GM19395 (cell line): ENCODE results near the gene SLC35F1.

Source experiments
- ATAC-seq: cut with Tn5 transposase; IDR thresholded peaks from one replicate; pipeline ENCODE4 v1.9.1; 2021; ENCODE audit warnings: mild to moderate bottlenecking, moderate library complexity; ENCODE audit not compliant: unreplicated experiment

SLC35F1 gene

DNA sequence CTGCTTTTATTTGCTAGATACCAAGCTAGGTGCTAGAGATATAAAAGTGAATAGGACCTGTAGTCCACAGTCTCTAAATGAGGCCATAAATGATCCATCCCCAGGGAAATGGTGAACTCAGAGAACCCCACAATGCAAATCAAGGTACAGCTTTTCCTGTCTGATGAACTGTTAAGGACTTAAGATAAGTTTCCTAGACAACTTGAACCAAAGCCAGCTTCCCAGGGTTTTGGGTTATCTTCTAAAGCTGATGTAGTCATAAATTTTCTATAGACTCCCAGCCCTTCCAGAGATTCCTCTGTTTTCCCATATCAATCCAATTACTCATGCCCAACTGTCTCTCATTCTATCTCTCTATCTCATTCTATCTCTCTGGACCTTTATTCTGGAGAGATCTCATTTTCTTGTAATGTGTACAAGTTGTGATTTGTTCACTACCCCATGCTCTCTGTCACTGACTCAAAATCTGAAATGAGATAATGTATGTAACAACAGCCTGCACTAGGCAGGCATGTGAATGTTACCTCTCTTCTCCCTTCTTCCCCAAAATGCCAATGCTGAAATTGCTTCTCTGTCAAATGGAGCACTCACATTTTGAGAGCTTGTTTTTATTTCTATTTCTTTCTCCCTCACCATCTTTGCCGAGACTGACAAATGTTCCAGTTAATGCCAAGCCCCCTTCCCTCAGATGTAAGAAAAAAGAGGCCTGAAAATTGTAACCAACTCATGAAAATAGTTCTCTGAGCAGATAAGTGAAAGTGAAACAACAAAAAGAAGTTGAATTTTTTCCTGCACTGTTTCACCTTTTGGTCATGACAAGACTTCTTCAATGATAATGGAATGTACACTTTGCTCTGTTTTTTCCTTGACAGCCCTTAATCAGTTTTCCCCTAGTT lies 279.9 kb downstream of the SLC35F1 start:
- ATAC-seq: peak; percentile 72

DNA sequence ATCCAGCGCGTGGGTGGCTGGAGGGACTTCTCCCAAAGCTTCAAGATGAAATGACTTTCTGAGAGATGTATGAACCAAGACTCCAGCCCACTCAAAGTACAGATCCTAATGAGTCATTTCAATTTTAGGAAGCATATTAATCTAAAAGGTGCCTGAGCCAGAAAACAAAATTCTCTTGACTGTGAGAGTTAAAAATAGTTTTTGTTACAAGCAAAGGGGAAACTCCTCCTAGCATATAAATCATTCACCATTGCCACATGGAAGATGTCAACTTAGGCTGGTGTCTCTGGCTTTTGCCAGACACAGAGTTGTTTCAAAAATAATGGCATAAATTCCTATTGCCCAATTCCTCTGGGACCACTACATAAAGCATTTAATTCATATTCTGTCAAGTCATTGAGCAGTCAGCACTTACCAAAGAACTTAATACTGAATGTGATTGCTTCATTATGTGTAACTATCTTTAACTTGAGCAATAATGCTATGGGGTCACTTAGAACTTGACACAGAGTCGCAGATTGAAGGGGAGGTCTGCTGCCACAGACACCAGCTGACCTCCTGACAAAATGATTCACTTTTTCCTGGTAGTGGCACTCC lies 280.6 kb downstream of the SLC35F1 start:
- peak; percentile 56 for ATAC-seq

DNA sequence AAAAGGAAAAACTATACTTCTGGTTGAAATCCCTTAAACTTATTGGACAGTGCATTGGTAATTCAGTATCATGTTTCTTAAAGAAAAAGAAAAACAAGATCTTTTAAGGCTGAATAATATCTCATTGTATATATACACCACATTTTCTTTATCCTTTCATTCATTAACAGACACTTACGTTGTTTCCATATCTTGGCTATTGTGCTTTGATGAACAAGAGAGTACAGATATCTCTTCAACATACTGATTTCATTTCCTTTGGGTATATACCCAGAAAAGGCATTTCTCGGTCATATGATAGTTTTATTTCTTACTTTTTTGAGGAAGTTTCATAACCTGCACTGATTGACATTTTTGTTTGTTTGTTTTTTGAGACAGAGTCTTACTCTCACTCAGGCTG lies 281.5 kb downstream of the SLC35F1 start:
- ATAC-seq: no peak

DNA sequence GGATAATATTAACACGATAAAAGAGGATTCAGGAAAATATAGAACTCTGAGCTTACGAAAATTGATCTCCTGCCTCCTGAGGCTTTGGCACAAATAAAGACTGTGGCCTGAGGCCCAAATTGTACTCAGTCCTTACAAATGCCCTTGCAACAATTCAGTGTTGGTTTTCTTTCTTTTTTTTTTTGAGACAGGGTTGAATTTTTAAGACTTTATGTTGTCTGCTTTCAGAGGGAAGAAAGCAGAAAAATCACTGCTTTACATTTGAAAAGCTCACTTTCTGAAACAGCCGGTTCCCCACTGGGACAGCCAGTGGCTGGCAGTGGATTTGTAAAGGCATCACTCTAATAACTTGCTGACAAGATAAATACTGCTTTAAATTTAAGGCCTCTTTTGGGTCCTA lies 290.5 kb downstream of the SLC35F1 start:
- ATAC-seq: no peak

DNA sequence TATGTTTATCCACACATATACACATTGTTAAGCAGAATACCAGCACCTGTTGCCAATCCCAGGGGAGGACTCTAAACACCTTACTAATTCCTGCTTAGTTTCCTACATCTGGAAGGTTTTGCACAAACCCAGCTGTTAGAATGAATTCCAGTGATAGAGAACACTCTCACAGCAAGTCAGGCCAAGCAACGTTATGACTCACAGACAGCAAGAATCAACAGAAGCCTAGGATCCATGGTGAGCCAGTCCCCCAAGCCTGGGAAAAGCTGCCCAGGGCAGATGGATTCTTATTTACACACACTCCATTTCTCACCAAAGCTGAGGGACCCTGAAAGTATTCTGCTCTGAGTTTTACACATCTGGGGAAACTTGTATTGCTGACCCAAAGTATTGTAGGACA lies 291.7 kb downstream of the SLC35F1 start:
- ATAC-seq: no peak

DNA sequence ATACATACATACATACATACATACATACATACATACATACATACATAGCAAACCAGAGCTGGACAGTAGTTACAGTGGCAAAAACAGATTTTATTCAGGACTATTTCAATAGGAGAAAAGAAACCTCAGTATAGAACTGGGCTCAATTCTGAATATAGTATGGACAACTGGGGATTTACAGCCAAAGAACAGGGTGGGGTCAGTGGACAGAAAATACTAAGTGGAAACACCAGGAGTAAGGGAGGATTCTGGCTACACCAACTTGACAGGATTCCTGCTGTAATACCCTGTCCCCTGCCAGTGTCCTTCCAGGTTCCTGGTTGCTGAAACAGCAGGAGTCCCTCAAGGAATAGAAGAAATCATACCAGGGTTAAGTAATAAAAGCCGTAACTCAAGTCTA lies 293.1 kb downstream of the SLC35F1 start:
- ATAC-seq: no peak

DNA sequence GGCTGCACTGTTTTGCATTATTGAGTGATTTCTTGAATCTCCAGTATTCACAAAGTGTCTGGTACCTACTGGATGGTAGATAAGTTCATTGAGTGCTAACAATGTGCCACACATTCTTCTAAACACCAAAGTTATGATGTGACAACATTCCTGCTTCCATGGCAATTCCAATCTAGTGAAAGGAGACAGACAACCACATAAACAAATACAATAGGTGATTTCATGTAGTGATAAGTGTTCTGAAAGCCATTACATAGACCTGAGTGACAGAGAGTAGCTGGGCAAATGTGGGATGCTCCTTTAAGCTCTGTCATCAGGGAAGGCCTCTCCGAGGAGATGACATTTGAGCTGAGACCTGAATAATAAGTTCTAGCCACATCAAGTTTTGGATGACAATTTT lies 295.5 kb downstream of the SLC35F1 start:
- ATAC-seq: no peak

DNA sequence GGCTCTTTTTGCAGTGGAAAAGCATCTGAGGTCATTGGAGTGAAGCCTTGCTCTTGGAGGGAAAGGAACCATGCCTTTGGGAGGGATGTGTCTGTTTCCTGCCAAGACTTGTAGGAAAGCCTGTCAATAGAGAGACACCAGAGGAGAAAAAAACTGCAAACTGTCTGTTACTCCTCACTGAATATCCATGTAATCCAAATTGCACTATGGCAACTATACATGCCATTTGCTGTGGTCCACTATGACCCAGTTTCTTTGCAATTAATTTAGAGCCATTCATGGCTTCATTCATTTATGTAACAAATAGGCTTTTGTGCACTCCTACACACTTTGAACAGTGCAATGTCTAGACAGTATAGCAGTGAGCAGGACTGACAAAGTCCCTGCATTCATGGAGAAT lies 296.5 kb downstream of the SLC35F1 start:
- ATAC-seq: no peak

DNA sequence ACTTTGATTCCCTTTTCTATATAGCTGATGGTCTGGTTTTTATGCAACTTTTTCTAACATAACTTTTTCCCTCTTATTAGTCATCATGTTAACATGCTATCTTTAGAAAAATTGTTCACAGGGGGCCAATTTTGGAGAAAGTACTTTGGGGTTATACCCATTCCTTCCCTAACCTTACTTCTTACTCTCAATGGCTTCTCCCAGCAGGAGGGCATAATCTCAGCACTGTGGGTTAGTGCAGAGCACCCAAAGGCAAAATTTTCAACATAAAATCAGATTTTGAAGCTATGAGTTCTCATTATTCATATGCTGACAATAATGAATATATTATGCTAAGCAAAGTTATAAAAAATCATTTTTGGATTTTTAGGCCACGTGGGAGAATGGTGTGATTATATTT lies 299.2 kb downstream of the SLC35F1 start:
- ATAC-seq: no peak

DNA sequence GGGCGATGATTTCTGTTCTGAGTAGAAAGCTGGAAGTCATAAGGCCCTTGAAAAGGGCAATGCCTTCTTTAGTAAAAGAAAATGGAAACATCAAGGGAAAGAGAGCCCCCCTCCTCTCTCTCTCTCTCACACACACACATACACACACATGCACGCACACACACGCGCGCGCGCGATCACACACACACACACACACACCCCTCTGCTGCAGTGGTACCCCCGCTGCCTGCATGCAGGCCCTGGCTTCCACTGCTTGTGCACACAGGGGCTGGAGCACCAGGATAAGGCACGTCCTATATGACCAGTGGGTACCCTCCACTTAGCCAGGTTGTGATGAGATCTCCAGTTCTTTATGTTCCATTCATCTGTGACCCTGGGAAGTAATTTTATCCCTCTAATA lies 300.9 kb downstream of the SLC35F1 start:
- no peak for ATAC-seq

DNA sequence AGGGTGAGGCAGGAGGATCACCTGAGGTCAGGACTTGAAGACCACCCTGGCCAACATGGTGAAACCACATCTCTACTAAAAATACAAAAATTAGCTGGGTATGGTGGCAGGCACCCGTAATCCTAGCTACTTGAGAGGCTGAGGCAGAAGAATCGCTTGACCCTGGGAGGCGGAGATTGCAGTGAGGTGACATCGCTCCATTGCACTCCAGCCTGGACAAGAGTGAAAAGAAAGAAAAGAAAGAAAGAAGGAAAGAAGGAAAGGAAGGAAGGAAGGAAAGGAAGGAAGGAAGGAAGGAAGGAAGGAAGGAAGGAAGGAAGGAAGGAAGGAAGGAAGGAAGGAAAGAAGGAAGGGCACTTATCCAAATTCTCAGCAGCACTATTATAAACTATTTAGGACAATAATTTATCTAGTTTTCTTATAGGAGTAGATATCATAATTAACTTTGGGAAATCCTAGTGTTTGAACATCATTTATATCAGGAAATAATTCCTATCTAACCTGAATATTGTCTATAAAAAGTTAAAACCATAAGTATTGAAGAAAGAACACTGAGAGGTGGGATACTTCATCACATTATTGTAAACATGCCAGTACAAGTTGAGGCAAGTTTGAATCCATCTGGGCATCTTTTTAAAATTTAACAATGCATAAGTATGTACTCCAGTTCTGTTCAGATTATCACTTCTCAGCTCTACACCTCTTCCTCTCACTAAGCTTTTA lies 305.5 kb downstream of the SLC35F1 start:
- no peak for ATAC-seq

DNA sequence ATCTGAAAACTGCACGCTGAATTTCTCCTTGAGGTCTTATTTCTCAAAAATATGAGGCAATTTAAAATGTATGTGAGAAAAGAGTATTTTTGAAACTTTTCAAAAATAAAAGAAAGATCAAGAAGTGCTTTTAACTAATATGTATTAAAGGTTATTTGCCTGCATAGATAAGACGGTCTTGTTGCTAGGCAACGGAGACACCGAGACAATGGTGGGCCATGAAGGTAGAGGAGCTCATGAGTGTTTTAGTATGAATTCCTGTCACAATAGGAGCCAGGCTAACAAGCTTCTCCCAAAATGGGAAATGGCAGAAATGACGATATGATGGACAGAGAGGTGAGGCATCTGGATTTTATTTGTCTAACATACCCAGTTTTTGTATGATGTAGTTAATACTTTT lies 308.2 kb downstream of the SLC35F1 start:
- ATAC-seq: no peak

DNA sequence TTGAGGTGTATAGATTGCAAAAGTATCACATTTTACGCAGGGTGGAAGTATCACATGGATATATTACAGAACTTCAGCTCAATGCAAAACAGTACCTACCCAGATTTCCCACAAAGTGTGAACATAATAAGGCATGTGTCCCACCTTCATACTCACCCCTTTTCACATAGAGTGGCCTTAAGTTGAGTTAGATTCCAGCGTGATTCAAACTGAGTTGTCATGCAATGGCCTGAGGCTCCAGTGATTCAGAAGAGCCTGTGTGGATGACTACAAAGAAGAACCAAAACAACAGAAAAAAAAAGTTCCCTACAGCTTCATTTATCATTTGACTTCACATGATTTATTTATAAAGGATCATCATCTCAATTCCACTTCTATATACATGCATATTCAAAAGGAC lies 309.7 kb downstream of the SLC35F1 start:
- no peak for ATAC-seq

DNA sequence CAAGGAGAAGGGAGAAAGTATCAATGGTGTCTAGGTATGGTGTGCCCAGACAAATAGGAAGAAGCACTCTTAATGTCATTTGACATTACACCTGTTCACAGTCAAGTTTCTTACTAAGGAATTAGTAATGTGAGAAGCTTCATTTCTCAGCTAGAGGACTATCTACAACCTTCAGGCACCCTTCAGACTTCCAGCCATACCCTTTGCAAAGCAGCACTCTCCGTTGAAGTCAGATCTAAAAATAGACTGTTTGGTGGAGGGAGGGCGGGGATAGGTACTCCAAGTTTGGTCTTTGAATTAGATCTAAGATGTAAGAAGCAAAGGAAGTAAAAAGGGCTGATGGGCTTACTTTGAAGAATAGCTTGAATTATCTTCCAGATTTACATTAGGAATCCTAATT lies 311.1 kb downstream of the SLC35F1 start:
- no peak for ATAC-seq

DNA sequence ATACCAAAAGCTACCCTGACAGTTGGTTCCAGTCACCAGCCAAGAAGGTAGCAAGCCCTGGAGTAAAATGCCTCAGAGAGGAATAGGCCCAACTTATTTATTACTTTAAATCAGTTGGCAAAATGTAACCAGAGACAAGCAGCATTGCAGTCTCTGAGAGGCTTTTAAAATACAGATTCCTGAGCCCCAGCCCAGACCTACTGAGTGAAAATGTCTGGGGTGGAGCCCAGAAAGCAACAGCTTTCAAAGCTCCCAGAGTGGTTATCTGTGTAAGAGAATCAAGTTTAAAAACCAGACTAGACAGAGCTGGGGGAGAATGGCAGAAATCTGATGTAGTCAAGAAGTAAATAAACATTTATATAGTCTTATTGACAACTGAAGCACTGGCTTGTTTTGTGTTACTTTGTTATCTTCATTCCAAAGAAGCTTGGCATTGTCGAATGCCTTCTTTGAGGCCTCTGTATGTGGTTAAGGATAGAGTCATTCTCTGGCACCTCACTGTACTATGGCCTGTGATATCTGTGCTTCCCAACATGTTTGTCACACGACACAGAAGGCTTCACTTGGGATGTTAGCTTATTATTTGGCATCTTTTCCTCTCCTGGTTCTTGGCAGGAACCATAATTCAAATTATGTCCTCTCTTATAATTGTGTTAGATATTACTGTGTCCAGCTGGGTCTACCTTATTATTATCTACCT lies 313.5 kb downstream of the SLC35F1 start:
- ATAC-seq: no peak

DNA sequence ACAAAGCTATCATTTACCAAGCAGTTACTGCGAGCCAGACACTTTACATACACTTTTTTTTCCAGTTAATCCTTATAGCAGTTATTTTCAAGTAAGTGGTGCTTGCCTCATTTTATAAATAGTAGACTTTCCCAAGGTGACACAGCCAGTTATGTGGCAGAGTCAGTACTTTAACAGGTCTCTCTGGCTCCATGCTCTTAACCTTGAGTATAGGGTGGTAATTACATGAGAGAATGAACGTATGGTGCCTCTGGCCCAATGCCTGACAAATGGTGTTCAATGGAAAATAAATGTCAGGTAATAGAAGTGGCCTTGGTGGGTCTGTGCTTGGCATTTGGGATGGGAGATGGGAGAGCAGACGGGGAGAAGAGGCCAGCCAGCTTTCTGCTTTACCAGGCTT lies 316.3 kb downstream of the SLC35F1 start:
- ATAC-seq: no peak

DNA sequence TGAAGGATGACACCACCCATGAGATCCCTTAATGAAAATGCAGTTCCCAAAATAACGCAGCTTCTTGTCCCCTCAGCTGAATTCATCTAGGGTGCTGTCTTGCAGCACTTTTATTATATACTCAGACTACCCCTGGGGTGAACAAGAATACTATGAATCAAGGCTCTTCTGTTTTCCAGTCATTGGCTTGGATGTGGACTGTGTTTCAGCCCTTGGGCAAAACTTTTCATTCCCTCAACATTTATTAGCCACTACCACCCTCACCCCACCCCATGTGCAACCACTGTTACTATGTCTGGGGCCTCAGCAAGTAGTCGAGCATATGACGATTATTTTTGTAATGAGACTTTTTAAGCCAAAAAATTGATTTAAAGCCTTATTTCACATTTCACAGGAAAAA lies 321.8 kb downstream of the SLC35F1 start:
- no peak for ATAC-seq

DNA sequence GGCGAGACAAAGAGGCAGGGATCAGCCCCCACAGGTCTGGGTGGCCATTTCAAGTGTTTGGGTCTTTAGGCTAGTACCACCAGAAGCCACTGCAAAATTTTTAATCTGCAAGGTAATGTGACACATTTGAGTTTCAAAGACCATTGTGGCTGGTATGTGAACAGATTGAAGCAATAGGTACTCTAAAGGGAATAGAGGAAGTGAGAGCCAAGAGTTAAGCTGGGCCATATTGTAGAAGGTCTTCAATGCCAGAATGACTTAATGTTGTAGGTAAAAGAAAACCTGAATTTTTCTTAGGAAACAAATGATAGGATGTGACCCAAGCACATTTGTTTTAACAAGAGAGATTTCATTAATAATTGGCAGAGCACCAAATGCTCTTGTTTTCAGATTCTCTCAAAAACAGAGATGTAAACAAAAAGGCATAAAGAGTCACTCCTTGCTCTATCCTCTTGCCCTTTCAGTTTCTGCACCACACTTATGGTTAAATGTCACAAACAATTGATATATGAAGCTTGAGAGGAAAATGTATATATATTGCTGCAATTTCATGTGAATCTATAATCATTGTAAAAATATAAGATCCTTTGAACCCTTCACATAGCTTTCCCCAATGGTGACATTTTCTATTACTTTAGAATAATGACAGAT lies 333.9 kb downstream of the SLC35F1 start:
- peak; percentile 95 for ATAC-seq

DNA sequence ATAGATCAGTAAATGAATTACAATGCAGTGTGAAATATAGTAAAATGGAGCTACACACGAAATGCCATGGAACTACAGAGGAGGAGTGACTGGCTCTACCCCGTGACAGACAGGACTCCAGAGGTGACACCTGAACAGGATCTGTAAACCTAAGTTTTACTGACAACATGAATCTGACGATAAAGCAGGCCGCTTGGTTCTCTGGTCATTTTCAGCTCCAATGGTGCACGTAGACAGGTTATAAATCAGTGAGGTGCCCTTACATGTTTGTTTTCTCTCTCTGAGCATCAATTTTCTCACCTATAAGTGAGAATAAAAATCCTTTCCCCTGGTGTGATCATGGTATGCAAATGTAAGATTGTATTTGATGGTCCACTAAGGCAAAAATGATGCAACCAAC lies 339.3 kb downstream of the SLC35F1 start:
- ATAC-seq: no peak

DNA sequence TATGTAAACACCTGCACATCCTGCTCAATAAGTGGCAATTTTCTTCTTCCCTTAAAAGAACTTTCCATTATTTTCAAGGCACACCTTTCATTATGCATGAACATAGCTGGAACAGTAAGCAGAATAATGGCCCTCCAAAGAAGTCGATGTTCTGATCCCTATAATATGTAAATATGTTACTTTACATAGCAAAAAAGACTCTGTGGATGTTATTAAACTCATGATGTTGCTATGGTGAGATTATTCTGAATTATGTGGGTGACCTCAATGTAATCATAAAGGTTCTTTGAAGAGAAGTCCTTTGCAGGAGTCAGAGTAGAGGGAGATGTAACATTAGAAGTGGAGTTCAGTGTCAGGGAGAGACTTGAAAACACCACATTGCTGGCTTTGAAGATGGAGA lies 341.1 kb downstream of the SLC35F1 start:
- no peak for ATAC-seq

DNA sequence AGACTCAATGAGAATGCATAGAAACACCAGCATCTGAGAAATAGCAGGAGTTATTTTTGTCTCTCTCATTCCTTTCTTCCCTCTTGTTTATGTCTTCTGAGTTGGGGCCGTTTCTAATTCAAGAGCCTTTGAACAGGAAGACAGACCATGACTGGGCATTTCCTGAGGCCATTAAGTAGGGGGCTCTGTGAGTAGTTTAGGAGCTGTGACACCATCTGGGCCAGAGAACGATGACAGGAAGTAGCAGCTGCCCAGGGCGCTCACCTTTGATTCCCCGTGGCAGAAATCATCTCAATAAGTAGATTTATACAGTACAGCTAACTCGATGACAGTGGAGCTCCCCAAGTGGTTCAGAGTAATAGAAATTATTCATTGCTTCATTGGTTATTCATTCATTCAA lies 342.6 kb downstream of the SLC35F1 start:
- ATAC-seq: no peak
